K562 (cell line): ENCODE measurements around the gene ITGA1. TPM values are rescaled to one million over a fixed set of nuclear protein-coding genes. Genes with fewer than 3 reads are reported as not detected.

Source experiments
- NCOA2 ChIP-seq, 2 experiments: fragments of 450-650 bp; IDR thresholded peaks; 2 replicates each; pipeline ENCODE4 v1.6.1; 2018; ENCODE audit warnings: mild to moderate bottlenecking in 2 of 2, moderate library complexity in 1 of 2; ENCODE audit not compliant: partially characterized antibody in 2 of 2
- REST ChIP-seq, 2 experiments: fragments of 450-650 bp; formaldehyde crosslinking in 1 of 2; IDR thresholded peaks; 2 replicates each; pipeline versions ENCODE4 v1.4.0 to v1.6.1; 2014 to 2020; ENCODE audit warnings: mild to moderate bottlenecking in 2 of 2, borderline replicate concordance in 1 of 2, low read depth in 1 of 2
- ZNF518B ChIP-seq: fragments of 250-450 bp; sonication (Bioruptor Pico); IDR thresholded peaks from 2 replicates; pipeline ENCODE4 v1.5.0; 2021; ENCODE audit warnings: mild to moderate bottlenecking, moderate library complexity
- polyA plus RNA-seq, 8 experiments: library from polyadenylated mRNA; depleted of rRNA in 4 of 8; stranded (reverse) in 5 of 8; unstranded in 3 of 8; fragments of >200 nt; fragmentation: Nextera tagmentation in 2 of 8; fragmentation: Illumina TruSeq in 1 of 8; extraction: Ambion mirVana in 2 of 8; extraction: Trizol in 1 of 8; gene quantifications; 2 replicates each; pipeline versions ENCODE4 v1.2.1 to v1.2.3, GENCODE V29; 2011 to 2014; ENCODE audit warnings: inconsistent platforms in 1 of 8, missing spikeins in 1 of 8
- total RNA-seq, 7 experiments: library from RNA; depleted of rRNA in 6 of 7; stranded (reverse); fragments of >200 nt in 6 of 7; fragmentation: Illumina TruSeq in 2 of 7; extraction: Trizol in 2 of 7; gene quantifications; 2 replicates each; pipeline versions ENCODE4 v1.2.1 to v1.2.3, GENCODE V29; 2011 to 2021; ENCODE audit warnings: low replicate concordance in 1 of 7

Gene ITGA1
- total and polyA plus RNA-seq, 9 of the 15 experiments (the other 6 are each of a cell fraction or from before 2014, with no cell fraction given) = 0.04 to 0.22 TPM; not detected in 7

- TF ChIP-seq NCOA2 (IDR thresholded peaks at IDR 0.05; ENCODE audit: partially characterized antibody in 2 of 2) (no peak), ZNF518B (no peak), REST (IDR thresholded peaks at IDR 0.05; ENCODE audit: borderline replicate concordance) (no peak), REST (CRISPR knock-in tag; IDR thresholded peaks at IDR 0.05; ENCODE audit: low read depth) (no peak)
These were observed 163.0 kb downstream of the ITGA1 start (continued) for GRCh38 chr5:52950686-52951085.
